GM19452 (cell line): Measurements from ENCODE around the gene DHPS.
"Not testable (repeated sequence)": the region's sequence is repeated elsewhere in the genome, so short reads cannot be mapped to it uniquely, and the experiment has no call there.

Source experiments
- ATAC-seq: cut with Tn5 transposase; IDR thresholded peaks from one replicate; pipeline ENCODE4 v1.9.1; 2021; ENCODE audit not compliant: unreplicated experiment

Gene DHPS

GRCh38 chr19:12705654-12706331, 24.1 kb upstream of the DHPS start:
- no peak for ATAC-seq

- ATAC-seq: no peak
These were observed 23.5 kb upstream of the DHPS start for GRCh38 chr19:12705169-12705568.

- ATAC-seq: no peak
These were observed 21.4 kb upstream of the DHPS start for GRCh38 chr19:12703046-12703445.

GRCh38 chr19:12701596-12702282, 20.1 kb upstream of the DHPS start:
- no peak for ATAC-seq

GRCh38 chr19:12698138-12698537, 16.5 kb upstream of the DHPS start:
- no peak for ATAC-seq

- ATAC-seq: not testable (repeated sequence)
These were observed 15.7 kb upstream of the DHPS start for GRCh38 chr19:12697425-12697824.

- ATAC-seq: peak; percentile 79
These were observed 15.0 kb upstream of the DHPS start, which contains the start of gene FBXW9 for GRCh38 chr19:12696366-12697335. TSS of gene FBXW9 (minus strand) at chr19:12696631. CDS start at chr19:12696581, 50 bp downstream.

- ATAC-seq: peak; percentile 9
These were observed 14.3 kb upstream of the DHPS start for GRCh38 chr19:12695997-12696365.

- ATAC-seq: no peak
These were observed 13.8 kb upstream of the DHPS start for GRCh38 chr19:12695514-12695913.

GRCh38 chr19:12695096-12695495, 13.4 kb upstream of the DHPS start:
- no peak for ATAC-seq

- no peak for ATAC-seq
These were observed 13.0 kb upstream of the DHPS start for GRCh38 chr19:12694641-12695040.

- no peak for ATAC-seq
These were observed 11.3 kb upstream of the DHPS start for GRCh38 chr19:12692960-12693359.

GRCh38 chr19:12689581-12690216, 8.0 kb upstream of the DHPS start:
- no peak for ATAC-seq

- ATAC-seq: no peak
These were observed 7.3 kb upstream of the DHPS start for GRCh38 chr19:12689012-12689411.

- ATAC-seq: no peak
These were observed 6.0 kb upstream of the DHPS start, which contains the start of gene GNG14 for GRCh38 chr19:12687496-12688196. TSS of gene GNG14 (plus strand) at chr19:12687998. CDS start at chr19:12688049, 51 bp downstream.

GRCh38 chr19:12685831-12686230, 4.2 kb upstream of the DHPS start:
- ATAC-seq: no peak

GRCh38 chr19:12680034-12680433, 1.6 kb downstream of the DHPS start:
- ATAC-seq: no peak

GRCh38 chr19:12678039-12678438, 3.6 kb downstream of the DHPS start:
- ATAC-seq: not testable (repeated sequence)

- no peak for ATAC-seq
These were observed 4.8 kb downstream of the DHPS start for GRCh38 chr19:12676928-12677327.

- no peak for ATAC-seq
These were observed 5.3 kb downstream of the DHPS start for GRCh38 chr19:12676384-12676792.
